SU-DHL-6 (cell line): ENCODE results near the gene GAREM1.
A peak's percentile ranks its signal among the peaks of the same experiment; 100 is the strongest.

Experiments
- H2AFZ ChIP-seq: fragments of 200-600 bp; sonication (generic); 2 replicates; pipeline ENCODE4 v1.6.1; 2014; ENCODE audit warnings: low read depth, mild to moderate bottlenecking, moderate library complexity, mixed read lengths, antibody characterized with exemption, low read length; ENCODE audit not compliant: severe bottlenecking
- H3F3A ChIP-seq: fragments of 200-600 bp; shearing (Covaris generic); 2 replicates; pipeline ENCODE4 v1.6.0; 2016; ENCODE audit warnings: antibody characterized with exemption, mild to moderate bottlenecking; ENCODE audit not compliant: insufficient read depth
- H3K27ac ChIP-seq: fragments of 200-600 bp; sonication (generic); 2 replicates; pipeline ENCODE4 v1.5.1; 2016; ENCODE audit warnings: low read depth, mild to moderate bottlenecking, low read length, moderate library complexity, mixed read lengths
- H3K27me3 ChIP-seq: fragments of 200-600 bp; sonication (generic), shearing (Covaris generic); 2 replicates; pipeline ENCODE4 v1.6.0; 2014; ENCODE audit warnings: mild to moderate bottlenecking, low read length
- H3K36me3 ChIP-seq: fragments of 200-600 bp; sonication (generic); 2 replicates; pipeline ENCODE4 v1.6.1; 2014; ENCODE audit warnings: mild to moderate bottlenecking, low read length, mixed read lengths
- H3K4me2 ChIP-seq: fragments of 300-600, 200-600 bp; shearing (Covaris generic), sonication (generic); 2 replicates; pipeline ENCODE4 v1.6.0; 2014; ENCODE audit warnings: low read length, low read depth, mild to moderate bottlenecking; ENCODE audit not compliant: poor library complexity, severe bottlenecking
- H3K4me3 ChIP-seq: fragments of 200-600 bp; sonication (generic); 2 replicates; pipeline ENCODE4 v1.5.1; 2014; ENCODE audit warnings: antibody characterized with exemption, low read length, mild to moderate bottlenecking, mixed read lengths; ENCODE audit not compliant: insufficient read depth, poor library complexity, severe bottlenecking
- H3K79me2 ChIP-seq: fragments of 200-600 bp; sonication (generic); 2 replicates; pipeline ENCODE4 v1.6.1; 2014; ENCODE audit warnings: mild to moderate bottlenecking, low read length, moderate library complexity; ENCODE audit not compliant: insufficient read depth
- H3K9ac ChIP-seq: fragments of 200-600 bp; sonication (generic); 2 replicates; pipeline ENCODE4 v1.7.0; 2014; ENCODE audit warnings: mild to moderate bottlenecking, low read length
- H3K9me2 ChIP-seq: fragments of 200-600 bp; sonication (generic); replicated peaks from 2 replicates; pipeline ENCODE4 v1.6.1; 2014; ENCODE audit warnings: low read length; ENCODE audit not compliant: insufficient read depth
- H3K9me3 ChIP-seq: fragments of 200-600 bp; sonication (generic); 2 replicates; pipeline ENCODE4 v1.6.1; 2014; ENCODE audit warnings: low read length, mixed read lengths; ENCODE audit not compliant: insufficient read depth
- H4K20me1 ChIP-seq: fragments of 200-600 bp; sonication (generic); 2 replicates; pipeline ENCODE4 v1.6.1; 2014; ENCODE audit warnings: low read depth, mild to moderate bottlenecking, antibody characterized with exemption, low read length, moderate library complexity, mixed read lengths
- EZH2phosphoT487 ChIP-seq: fragments of 200-600 bp; sonication (generic), shearing (Covaris generic); conservative IDR thresholded peaks from 2 replicates; pipeline ENCODE4 v1.6.1; 2018; ENCODE audit warnings: mild to moderate bottlenecking, antibody characterized with exemption, low read length, moderate library complexity, mixed read lengths
- TF ChIP-seq, protein P1 (sequence below): fragments of 200-600 bp; sonication (generic); IDR thresholded peaks from one replicate; pipeline ENCODE4 v1.5.1; 2017; ENCODE audit warnings: antibody characterized with exemption, mild to moderate bottlenecking, low read length, moderate library complexity; ENCODE audit not compliant: insufficient read depth, poor library complexity, severe bottlenecking

The GAREM1 gene

DNA sequence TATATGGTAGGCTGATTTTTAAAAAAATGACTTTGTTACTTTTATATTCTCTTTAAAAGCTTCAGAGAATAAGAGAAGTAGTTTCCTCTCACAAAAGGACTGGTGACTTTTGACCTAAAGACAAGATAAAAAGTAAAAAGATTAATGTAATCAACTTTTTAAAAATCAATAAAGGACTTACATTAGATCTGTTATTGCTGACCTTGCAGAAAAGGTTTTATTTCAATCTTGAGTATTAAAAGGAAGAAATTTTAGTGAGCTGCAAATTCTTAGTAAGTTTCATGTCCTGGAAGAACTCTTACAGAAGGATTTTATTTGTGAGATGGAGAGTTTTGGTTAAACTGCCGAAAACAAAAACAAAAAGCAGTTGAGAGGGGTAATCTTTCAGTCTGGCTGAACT lies 2.2 kb upstream of the GAREM1 start:
- Histone ChIP-seq H4K20me1 (no peaks in the 10 kb centered on the region), H3K4me3 (no peak overlapping the region), H3K79me2 (no peaks in the 10 kb centered on the region), H3K9me3 (no peaks in the 10 kb centered on the region), H3K27ac (no peak overlapping the region), H3K4me2 (no peak overlapping the region), H3K36me3 (no peaks in the 10 kb centered on the region), H3K9ac (no peak overlapping the region), H3K27me3 (no peaks in the 10 kb centered on the region), H3K9me2 (no peaks in the 10 kb centered on the region), H2AFZ (no peak overlapping the region), H3F3A (no peaks in the 10 kb centered on the region)
- no peak for TF ChIP-seq EZH2phosphoT487
- TF ChIP-seq, protein P1, sequence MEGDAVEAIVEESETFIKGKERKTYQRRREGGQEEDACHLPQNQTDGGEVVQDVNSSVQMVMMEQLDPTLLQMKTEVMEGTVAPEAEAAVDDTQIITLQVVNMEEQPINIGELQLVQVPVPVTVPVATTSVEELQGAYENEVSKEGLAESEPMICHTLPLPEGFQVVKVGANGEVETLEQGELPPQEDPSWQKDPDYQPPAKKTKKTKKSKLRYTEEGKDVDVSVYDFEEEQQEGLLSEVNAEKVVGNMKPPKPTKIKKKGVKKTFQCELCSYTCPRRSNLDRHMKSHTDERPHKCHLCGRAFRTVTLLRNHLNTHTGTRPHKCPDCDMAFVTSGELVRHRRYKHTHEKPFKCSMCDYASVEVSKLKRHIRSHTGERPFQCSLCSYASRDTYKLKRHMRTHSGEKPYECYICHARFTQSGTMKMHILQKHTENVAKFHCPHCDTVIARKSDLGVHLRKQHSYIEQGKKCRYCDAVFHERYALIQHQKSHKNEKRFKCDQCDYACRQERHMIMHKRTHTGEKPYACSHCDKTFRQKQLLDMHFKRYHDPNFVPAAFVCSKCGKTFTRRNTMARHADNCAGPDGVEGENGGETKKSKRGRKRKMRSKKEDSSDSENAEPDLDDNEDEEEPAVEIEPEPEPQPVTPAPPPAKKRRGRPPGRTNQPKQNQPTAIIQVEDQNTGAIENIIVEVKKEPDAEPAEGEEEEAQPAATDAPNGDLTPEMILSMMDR, result no peak

DNA sequence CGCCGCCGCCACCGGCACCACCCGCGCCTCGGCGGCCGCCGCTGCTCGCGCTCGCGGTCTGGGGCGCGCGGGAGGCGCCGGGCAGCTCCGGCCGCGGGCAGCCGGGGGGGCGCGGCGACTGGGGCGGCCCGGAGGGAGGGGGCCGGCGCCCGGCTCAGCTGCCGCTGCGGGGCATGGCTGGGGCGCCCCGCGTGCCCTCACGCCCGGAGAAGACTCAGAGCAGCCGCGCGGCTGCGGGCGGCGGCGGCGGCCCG lies 295 bp downstream of the GAREM1 start:
- Histone ChIP-seq H3K36me3 (no peaks in the 10 kb centered on the region), H3K4me2 (peak overlapping the region; percentile 49), H4K20me1 (no peaks in the 10 kb centered on the region), H3K9ac (peak overlapping the region; percentile 24; the same call in 1 of the 2 replicates), H3K9me2 (no peaks in the 10 kb centered on the region), H3K4me3 (peak overlapping the region; percentile 43), H3F3A (no peaks in the 10 kb centered on the region), H3K79me2 (no peaks in the 10 kb centered on the region), H3K27ac (no peak overlapping the region), H3K9me3 (no peaks in the 10 kb centered on the region), H3K27me3 (no peaks in the 10 kb centered on the region), H2AFZ (no peak overlapping the region)
- TF ChIP-seq, protein P1, result no peak
- no peak for TF ChIP-seq EZH2phosphoT487

DNA sequence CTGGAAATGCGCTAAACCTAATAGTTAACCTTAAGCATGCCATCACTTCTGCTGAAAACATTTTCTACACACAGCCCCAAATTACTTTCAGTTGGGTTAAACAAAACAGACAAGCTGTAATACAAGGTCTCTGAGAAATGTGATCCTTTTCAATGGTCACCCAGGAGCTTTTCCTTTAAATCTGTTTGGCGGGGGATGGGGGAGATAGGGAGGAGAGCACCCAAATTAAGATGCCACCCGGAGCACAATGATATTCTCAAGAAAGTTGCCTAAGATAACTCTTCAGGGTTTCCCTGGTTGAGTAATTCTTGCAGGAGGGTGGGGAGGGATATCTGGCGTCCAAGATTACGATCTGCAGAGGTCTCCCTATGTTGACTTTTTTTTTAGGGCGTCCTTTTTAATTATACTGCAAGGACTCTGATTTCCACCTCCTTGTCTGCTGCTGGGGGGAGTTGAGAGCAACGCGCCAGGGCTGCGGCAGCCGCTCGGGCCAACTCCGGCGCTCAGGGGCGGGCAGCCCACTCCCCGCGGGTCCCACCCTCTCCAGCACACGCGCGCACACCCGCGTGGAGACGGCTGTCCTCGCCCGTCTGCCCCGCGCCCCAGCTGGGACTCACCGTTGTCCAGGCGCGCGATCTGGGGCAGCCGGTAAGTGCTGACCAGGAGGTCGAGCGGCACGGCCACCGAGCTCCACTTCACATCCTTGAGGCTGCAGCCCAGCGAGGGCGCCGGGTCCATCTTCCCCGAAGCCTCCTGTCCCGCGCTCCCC lies 807 bp downstream of the GAREM1 start:
- no peaks in the 10 kb centered on the region for H3K36me3 ChIP-seq
- no peaks in the 10 kb centered on the region for H3K9me3 ChIP-seq
- no peak overlapping the region for H2AFZ ChIP-seq
- no peaks in the 10 kb centered on the region for H3K79me2 ChIP-seq
- H3K27ac ChIP-seq, result no peak overlapping the region
- H4K20me1 ChIP-seq, result no peaks in the 10 kb centered on the region
- no peaks in the 10 kb centered on the region for H3F3A ChIP-seq
- peak overlapping the region; percentile 48 for H3K4me2 ChIP-seq
- H3K4me3 ChIP-seq, result peak overlapping the region; percentile 38
- no peak for TF ChIP-seq EZH2phosphoT487
- TF ChIP-seq, protein P1, result no peak
- H3K9me2 ChIP-seq, result no peaks in the 10 kb centered on the region
- peak overlapping the region; percentile 24; the same call in 1 of the 2 replicates for H3K9ac ChIP-seq
- H3K27me3 ChIP-seq, result no peaks in the 10 kb centered on the region
